Activated T-cell treated with anti-CD3 and anti-CD28 coated beads, Interleukin-2, amount 50 U/mL, for 24 hours (primary cell): ENCODE measurements around the gene LSM3.

Experiments
- DNase-seq: peaks from one replicate; pipeline ENCODE4 v3.0.0-alpha.2; 2020
- H3K27ac Mint-ChIP-seq: 2 replicates; pipeline ENCODE4 v1.8.0; 2020; ENCODE audit warnings: mild to moderate bottlenecking, mixed read lengths
- H3K27me3 Mint-ChIP-seq: 2 replicates; pipeline ENCODE4 v1.8.0; 2020; ENCODE audit warnings: mixed read lengths
- H3K36me3 Mint-ChIP-seq: 2 replicates; pipeline ENCODE4 v1.8.0; 2020; ENCODE audit warnings: low read depth, mixed read lengths
- H3K4me1 Mint-ChIP-seq: 2 replicates; pipeline ENCODE4 v1.8.0; 2020; ENCODE audit warnings: low read depth, mixed read lengths
- H3K4me3 Mint-ChIP-seq: 2 replicates; pipeline ENCODE4 v1.8.0; 2020; ENCODE audit warnings: mild to moderate bottlenecking, moderate library complexity, mixed read lengths
- H3K9me3 Mint-ChIP-seq: 2 replicates; pipeline ENCODE4 v1.8.0; 2020; ENCODE audit warnings: mixed read lengths

LSM3 gene

DNA sequence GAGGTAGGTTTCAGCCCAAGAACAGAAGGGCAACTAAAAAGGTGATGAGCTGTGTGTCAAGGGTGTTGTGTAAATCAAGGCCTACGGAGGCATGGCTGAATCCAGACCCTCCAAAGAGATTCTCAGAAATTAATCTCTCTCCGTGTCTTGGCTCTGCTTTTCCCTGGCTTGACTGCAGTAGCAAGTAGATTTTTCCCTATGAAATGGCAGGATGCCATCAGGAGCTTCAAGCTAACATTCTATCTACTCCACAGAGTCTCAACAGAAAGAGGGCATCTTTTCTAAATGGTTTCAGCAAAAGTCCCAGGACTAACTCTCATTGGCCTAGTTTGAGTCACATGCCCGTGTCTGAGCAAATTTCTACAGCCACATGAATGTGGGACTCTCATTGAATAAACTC lies 58.3 kb downstream of the LSM3 start:
- Mint-ChIP-seq H3K9me3 (peaks cover 4% of the 10 kb centered on the region), H3K4me3 (no peak overlapping the region), H3K36me3 (no peaks in the 10 kb centered on the region), H3K27me3 (peaks cover 31% of the 10 kb centered on the region), H3K27ac (no peak overlapping the region), H3K4me1 (peaks cover 11% of the 10 kb centered on the region)
- no peak for DNase-seq

- H3K4me1 Mint-ChIP-seq = peaks cover 11% of the 10 kb centered on the region
- peaks cover 4% of the 10 kb centered on the region for H3K9me3 Mint-ChIP-seq
- H3K4me3 Mint-ChIP-seq = no peak overlapping the region
- DNase-seq = no peak
- no peak overlapping the region for H3K27ac Mint-ChIP-seq
- H3K36me3 Mint-ChIP-seq = no peaks in the 10 kb centered on the region
- H3K27me3 Mint-ChIP-seq = peaks cover 26% of the 10 kb centered on the region
These were observed 58.8 kb downstream of the LSM3 start for GRCh38 chr3:14237457-14237856.

DNA sequence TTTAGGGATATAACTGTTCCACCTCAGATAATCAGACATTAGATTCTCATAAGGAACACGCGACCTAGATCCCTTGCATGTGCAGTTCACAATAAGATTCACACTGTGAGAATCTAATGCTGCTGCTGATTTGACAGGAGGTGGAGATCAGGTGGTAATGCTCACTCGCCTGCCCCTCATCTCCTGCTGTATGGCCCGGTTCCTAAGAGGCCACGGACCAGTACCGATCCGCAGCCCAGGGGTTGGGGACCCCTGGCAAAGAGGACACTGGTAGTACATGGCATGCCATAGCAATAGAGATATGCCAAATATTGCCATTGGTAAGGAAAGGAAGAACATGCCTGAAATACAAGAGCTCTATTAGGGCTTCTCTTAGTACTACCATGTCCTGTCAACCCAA lies 59.7 kb downstream of the LSM3 start:
- H3K36me3 Mint-ChIP-seq = no peaks in the 10 kb centered on the region
- no peak overlapping the region for H3K27ac Mint-ChIP-seq
- no peak overlapping the region for H3K4me3 Mint-ChIP-seq
- peaks cover 7% of the 10 kb centered on the region for H3K4me1 Mint-ChIP-seq
- no peak for DNase-seq
- peaks cover 4% of the 10 kb centered on the region for H3K9me3 Mint-ChIP-seq
- H3K27me3 Mint-ChIP-seq = peaks cover 19% of the 10 kb centered on the region

GRCh38 chr3:14238930-14239329 lies 60.3 kb downstream of the LSM3 start:
- no peak for DNase-seq
- H3K27me3 Mint-ChIP-seq = peaks cover 14% of the 10 kb centered on the region
- peaks cover 7% of the 10 kb centered on the region for H3K4me1 Mint-ChIP-seq
- no peak overlapping the region for H3K27ac Mint-ChIP-seq
- no peak overlapping the region for H3K4me3 Mint-ChIP-seq
- no peaks in the 10 kb centered on the region for H3K36me3 Mint-ChIP-seq
- H3K9me3 Mint-ChIP-seq = no peaks in the 10 kb centered on the region

- Mint-ChIP-seq H3K27me3 (peaks cover 5% of the 10 kb centered on the region), H3K4me3 (no peak overlapping the region), H3K27ac (no peak overlapping the region), H3K9me3 (no peaks in the 10 kb centered on the region), H3K36me3 (no peaks in the 10 kb centered on the region), H3K4me1 (peaks cover 3% of the 10 kb centered on the region)
- no peak for DNase-seq
These were observed 61.3 kb downstream of the LSM3 start for GRCh38 chr3:14239940-14240339.

DNA sequence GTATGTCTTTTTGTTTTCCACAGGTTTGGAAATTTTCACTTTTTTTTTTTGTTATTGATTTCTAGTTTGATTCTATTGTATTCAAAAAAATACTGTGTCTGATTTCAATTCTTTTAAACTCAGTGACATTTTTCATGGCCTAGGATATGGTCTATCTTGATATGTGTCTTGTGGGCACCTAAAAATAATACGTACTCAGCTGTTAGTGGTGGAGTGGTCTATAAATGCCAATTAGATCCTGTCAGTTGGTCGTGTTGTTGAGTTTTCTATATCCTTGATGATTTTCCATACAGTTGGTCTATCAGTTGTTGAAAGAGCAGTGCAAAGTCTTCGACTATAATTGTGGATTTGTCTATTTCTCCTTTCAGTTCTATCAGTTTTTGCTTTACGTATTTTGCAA lies 61.7 kb downstream of the LSM3 start:
- no peaks in the 10 kb centered on the region for H3K4me1 Mint-ChIP-seq
- H3K9me3 Mint-ChIP-seq = no peaks in the 10 kb centered on the region
- peaks cover 2% of the 10 kb centered on the region for H3K27me3 Mint-ChIP-seq

DNA sequence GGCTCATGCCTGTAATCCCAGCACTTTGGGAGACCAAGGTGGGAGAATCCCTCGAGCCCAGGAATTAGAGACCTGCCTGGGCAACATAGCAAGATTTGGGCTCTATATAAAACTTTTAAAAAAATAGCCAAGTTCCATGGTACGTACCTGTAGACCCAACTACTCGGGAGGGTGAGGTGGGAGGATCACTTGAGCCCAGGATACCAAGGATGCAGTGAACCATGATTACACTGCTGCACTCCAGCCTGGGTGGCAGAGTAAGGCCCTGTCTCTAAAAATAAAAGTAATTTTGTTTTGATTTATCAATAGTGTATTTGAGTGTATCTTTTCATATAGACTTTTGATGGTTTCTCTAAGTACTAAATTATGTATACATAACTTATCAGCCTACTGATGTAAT lies 63.1 kb downstream of the LSM3 start:
- no peaks in the 10 kb centered on the region for H3K36me3 Mint-ChIP-seq
- no peaks in the 10 kb centered on the region for H3K9me3 Mint-ChIP-seq
- H3K27me3 Mint-ChIP-seq = no peaks in the 10 kb centered on the region
- no peaks in the 10 kb centered on the region for H3K4me1 Mint-ChIP-seq
- DNase-seq = no peak
- H3K27ac Mint-ChIP-seq = no peak overlapping the region
- H3K4me3 Mint-ChIP-seq = no peak overlapping the region

More for the DNA sequence above, 61.7 kb downstream of the LSM3 start:
- no peaks in the 10 kb centered on the region for H3K36me3 Mint-ChIP-seq
- H3K4me3 Mint-ChIP-seq = no peak overlapping the region
- H3K27ac Mint-ChIP-seq = no peak overlapping the region
- no peak for DNase-seq

DNA sequence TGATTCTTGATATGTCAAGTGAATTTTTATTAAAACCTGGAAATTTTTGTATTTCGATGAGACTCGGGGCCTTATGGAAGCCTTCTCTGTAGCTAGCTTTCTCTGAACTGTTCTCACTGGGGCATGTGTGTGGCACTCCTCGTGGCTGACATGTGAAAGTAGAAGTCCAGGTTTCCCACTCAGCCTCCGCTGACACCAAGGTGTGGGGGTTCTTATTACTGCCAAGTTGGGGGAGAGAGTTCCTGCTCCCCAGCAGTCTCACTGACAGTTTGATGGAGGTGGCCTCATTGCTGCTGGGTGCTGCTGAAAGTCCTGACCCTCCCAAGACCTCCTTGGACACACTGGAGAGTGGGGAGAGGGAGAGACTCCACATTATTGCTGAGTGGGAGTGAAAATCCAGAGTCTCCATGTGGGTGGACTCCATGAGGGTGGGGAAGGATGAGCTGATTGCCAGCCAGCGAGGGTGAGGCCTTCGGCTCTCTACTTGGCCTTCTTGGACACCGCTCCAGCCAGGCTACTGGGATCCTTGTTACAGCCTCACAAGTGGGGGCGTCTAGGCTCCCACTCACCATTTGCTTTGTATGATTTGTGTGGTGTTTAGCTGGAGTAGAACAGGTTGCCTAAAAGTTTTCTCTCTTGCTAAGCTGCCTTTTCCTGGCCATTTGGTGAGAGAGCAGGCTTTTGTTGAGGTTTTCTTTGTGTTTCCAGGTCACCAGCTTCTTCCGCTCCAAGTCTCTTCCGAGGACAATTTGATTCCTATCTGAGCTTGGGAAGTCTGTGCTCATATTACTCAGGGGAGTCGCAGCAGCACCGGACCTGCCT lies 64.1 kb downstream of the LSM3 start:
- Mint-ChIP-seq H3K27me3 (no peaks in the 10 kb centered on the region), H3K4me1 (no peaks in the 10 kb centered on the region), H3K27ac (no peak overlapping the region), H3K4me3 (no peak overlapping the region), H3K36me3 (no peaks in the 10 kb centered on the region), H3K9me3 (no peaks in the 10 kb centered on the region)
- DNase-seq = no peak

GRCh38 chr3:14243782-14244181 lies 65.2 kb downstream of the LSM3 start:
- Mint-ChIP-seq H3K9me3 (no peaks in the 10 kb centered on the region), H3K4me3 (no peak overlapping the region), H3K27me3 (no peaks in the 10 kb centered on the region), H3K36me3 (no peaks in the 10 kb centered on the region), H3K27ac (no peak overlapping the region), H3K4me1 (no peaks in the 10 kb centered on the region)
- DNase-seq = no peak

DNA sequence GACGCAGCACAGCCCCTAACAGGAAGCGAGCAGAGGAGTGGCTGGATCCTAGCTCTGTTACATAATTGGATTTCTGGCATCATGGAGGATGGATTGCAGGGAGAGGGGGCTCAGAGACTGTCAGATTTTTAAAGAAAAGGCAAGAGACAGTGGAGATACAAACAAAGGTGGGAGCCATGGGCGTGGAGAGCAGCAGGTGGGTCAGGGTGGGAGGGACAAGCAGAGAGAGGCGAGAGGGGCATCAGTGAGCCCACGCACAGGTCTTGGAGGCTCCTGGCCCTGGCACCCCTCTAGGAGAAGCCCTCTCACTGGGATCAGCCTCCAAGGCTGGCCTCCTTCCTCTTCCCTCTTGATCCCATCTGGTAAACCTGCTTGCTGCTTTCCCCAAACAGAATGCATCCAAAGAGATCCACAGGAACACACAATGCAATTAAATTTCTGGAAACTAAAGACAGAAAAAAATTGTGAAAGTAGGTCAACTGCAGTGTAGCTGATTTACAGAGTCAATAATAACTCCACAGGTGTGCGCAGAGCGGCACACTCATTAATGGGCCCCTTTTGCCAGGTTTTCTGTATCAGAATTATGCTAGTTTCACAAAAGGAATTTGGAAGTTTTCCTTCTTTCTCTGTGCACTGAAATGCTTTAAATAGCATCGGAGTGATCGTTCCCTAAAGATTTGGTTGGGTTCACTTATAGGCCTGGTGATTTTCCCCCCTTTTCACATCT lies 66.1 kb downstream of the LSM3 start:
- no peaks in the 10 kb centered on the region for H3K27me3 Mint-ChIP-seq

DNA sequence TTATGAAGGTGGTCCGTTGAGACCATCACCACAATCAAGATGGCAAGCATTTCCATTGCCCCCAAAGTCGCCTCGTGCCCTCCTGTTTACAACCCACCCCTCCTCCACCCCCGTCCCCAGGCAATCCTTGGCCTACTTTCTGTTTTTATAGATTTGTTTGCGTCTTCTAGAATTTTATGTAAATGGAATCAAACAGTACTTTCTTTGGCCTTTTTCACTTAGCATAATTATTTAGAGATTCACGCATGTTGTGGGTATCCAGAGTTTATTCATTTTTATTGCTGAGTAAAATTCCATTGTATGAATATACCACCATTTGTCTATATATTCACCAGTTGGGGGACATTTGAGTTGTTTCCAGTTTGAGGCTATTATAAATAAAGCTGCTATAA lies 66.6 kb downstream of the LSM3 start:
- Mint-ChIP-seq H3K27me3 (no peaks in the 10 kb centered on the region), H3K9me3 (no peaks in the 10 kb centered on the region), H3K27ac (no peak overlapping the region), H3K36me3 (no peaks in the 10 kb centered on the region), H3K4me3 (no peak overlapping the region), H3K4me1 (no peaks in the 10 kb centered on the region)
- no peak for DNase-seq

More for the DNA sequence above, 66.1 kb downstream of the LSM3 start:
- no peak for DNase-seq
- no peak overlapping the region for H3K4me3 Mint-ChIP-seq
- H3K36me3 Mint-ChIP-seq = no peaks in the 10 kb centered on the region
- no peaks in the 10 kb centered on the region for H3K4me1 Mint-ChIP-seq
- no peak overlapping the region for H3K27ac Mint-ChIP-seq
- no peaks in the 10 kb centered on the region for H3K9me3 Mint-ChIP-seq

- no peaks in the 10 kb centered on the region for H3K27me3 Mint-ChIP-seq
- no peaks in the 10 kb centered on the region for H3K36me3 Mint-ChIP-seq
- no peak overlapping the region for H3K27ac Mint-ChIP-seq
- DNase-seq = no peak
- no peak overlapping the region for H3K4me3 Mint-ChIP-seq
- no peaks in the 10 kb centered on the region for H3K9me3 Mint-ChIP-seq
- no peaks in the 10 kb centered on the region for H3K4me1 Mint-ChIP-seq
These were observed 67.2 kb downstream of the LSM3 start for GRCh38 chr3:14245822-14246221.

DNA sequence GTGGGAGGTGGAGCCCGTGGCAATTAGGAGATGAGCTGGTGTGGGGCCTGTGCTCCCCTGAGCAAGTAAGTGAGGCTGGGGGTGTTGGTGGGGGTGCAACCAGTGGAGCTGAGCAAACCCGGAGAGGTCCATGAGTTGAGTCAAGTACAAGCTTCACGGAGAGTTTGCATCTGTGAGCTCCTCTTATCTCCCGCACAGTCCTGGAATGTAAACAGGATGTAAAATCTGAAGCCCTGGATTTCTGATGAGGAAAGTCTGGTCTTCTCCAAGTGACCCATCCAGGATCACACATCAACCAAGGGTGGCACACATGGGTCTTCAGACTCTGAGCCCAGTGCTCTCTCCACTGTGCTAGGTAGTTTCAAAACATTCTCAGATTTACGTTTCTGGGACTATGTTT lies 67.8 kb downstream of the LSM3 start:
- Mint-ChIP-seq H3K27ac (no peak overlapping the region), H3K27me3 (no peaks in the 10 kb centered on the region), H3K36me3 (no peaks in the 10 kb centered on the region), H3K4me1 (no peaks in the 10 kb centered on the region), H3K4me3 (no peak overlapping the region), H3K9me3 (no peaks in the 10 kb centered on the region)
- DNase-seq = no peak

- Mint-ChIP-seq H3K36me3 (no peaks in the 10 kb centered on the region), H3K27me3 (no peaks in the 10 kb centered on the region), H3K4me3 (no peak overlapping the region), H3K9me3 (no peaks in the 10 kb centered on the region), H3K4me1 (no peaks in the 10 kb centered on the region), H3K27ac (no peak overlapping the region)
- DNase-seq = no peak
These were observed 69.8 kb downstream of the LSM3 start for GRCh38 chr3:14248477-14248848.

DNA sequence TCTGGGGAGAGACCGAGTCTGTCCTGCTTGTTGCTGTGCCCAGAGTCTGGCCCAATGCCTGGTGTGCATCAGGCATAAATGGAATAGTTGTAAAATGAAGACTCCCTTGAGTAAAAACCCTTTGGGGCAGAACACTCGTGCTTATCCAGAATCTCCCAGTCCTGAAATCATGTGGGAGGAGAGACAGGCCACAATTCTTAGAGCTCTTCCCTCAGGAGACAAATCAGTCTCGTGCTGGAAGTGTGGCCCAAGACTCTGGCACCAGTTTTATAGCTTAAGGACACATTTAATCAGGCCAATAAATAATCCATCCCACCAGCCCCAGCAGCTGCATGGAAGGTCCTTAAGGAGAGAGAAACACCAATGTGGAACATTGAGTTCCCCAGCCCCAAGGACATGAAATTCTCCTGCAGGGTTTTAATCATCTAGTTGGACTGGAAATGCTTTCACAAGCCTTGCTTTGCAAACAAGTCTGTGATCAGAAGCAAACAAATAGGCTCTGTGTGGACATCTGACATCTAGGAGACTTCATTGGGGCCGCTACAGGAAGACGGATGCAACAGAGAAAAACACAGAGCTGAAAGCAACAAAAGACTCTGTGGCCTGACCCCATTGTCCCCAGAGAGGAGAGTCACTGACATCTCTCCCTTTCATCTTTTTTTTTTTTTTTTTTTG lies 70.4 kb downstream of the LSM3 start:
- Mint-ChIP-seq H3K36me3 (no peaks in the 10 kb centered on the region), H3K4me1 (no peaks in the 10 kb centered on the region), H3K4me3 (no peak overlapping the region), H3K27ac (no peak overlapping the region), H3K9me3 (no peaks in the 10 kb centered on the region), H3K27me3 (no peaks in the 10 kb centered on the region)
- DNase-seq = no peak
